Measurements from ENCODE around the gene PPT2.

Gene PPT2

DNA sequence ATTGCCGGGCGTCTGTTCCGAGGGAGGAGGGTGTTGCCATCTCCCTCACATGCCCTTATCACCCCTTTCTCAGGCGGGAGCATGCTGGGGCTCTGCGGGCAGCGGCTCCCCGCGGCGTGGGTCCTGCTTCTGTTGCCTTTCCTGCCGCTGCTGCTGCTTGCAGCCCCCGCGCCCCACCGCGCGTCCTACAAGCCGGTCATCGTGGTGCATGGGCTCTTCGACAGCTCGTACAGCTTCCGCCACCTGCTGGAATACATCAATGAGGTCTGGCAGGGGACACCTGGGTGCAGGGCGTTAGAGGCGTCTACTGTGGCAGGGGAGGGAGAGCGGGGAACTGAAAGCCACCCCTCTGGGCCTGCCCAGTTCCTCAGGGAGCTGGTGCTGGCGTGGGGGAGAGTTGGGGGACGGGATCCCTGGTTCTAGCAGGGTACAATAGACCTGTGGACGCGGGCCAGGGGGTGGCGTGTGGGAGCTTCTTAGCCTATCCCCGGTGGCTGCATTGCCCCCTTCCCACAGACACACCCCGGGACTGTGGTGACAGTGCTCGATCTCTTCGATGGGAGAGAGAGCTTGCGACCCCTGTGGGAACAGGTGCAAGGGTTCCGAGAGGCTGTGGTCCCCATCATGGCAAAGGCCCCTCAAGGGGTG, 697 bp downstream of the PPT2 start:
- TF ChIP-seq CTCF (IDR thresholded peaks at IDR 0.05), result peak; percentile 57 to 69
- DNase-seq, result peak; percentile 60 to 83
- Histone ChIP-seq H3K9me3 (no peaks in the 10 kb centered on the region), H3K4me1 (peaks cover 0 to 49% (median 39%) of the 10 kb centered on the region in 4 donors), H3K4me3 (peak overlapping the region; percentile 67 to 81), H3K36me3 (peaks cover 13 to 41% (median 17%) of the 10 kb centered on the region in 3 donors), H3K27me3 (no peaks in the 10 kb centered on the region), H3K27ac (peak overlapping the region; percentile 92 to 98)
- intact Hi-C loops (cut with DNase I; ENCODE audit: low total_unique reads), result loop anchor here (2.0 to 5.0 kb wide), 2 partner anchors 36 to 67 kb away; no protein-coding TSS in a partner anchor

GRCh38 chr6:32156891-32157290, 3.0 kb downstream of the PPT2 start:
- no peak for DNase-seq
- TF ChIP-seq CTCF (IDR thresholded peaks at IDR 0.05), result no peak
- Histone ChIP-seq H3K9me3 (no peaks in the 10 kb centered on the region), H3K4me1 (peaks cover 0 to 32% (median 23%) of the 10 kb centered on the region in 4 donors), H3K27ac (no peak overlapping the region), H3K27me3 (no peaks in the 10 kb centered on the region), H3K4me3 (no peak overlapping the region), H3K36me3 (peaks cover 13 to 61% (median 17%) of the 10 kb centered on the region in 3 donors)
- intact Hi-C loops (cut with DNase I; ENCODE audit: low total_unique reads), result loop anchor here (2.0 kb wide), 1 partner anchor 18 kb away; no protein-coding TSS in a partner anchor

- H3K36me3 ChIP-seq, result peaks cover 18 to 72% (median 26%) of the 10 kb centered on the region in 3 donors
Observed at GRCh38 chr6:32158052-32158451, 4.1 kb downstream of the PPT2 start.

GRCh38 chr6:32163559-32164258, 9.8 kb downstream of the PPT2 start:
- no peak for TF ChIP-seq CTCF (IDR thresholded peaks at IDR 0.05)
- intact Hi-C loops (cut with DNase I; ENCODE audit: low total_unique reads), result no loop called here
- H3K4me3 ChIP-seq, result no peak overlapping the region
- H3K27me3 ChIP-seq, result no peaks in the 10 kb centered on the region
- DNase-seq, result no peak
- H3K4me1 ChIP-seq, result no peaks in the 10 kb centered on the region
- peak overlapping the region in 1 of 2 donors; percentile 19 for H3K27ac ChIP-seq
- no peaks in the 10 kb centered on the region for H3K9me3 ChIP-seq
- H3K36me3 ChIP-seq, result peaks cover 28 to 84% (median 53%) of the 10 kb centered on the region in 3 donors

More at GRCh38 chr6:32158052-32158451, 4.1 kb downstream of the PPT2 start:
- Histone ChIP-seq H3K4me1 (peaks cover 0 to 20% (median 13%) of the 10 kb centered on the region in 4 donors), H3K9me3 (no peaks in the 10 kb centered on the region), H3K4me3 (no peak overlapping the region), H3K27ac (no peak overlapping the region), H3K27me3 (no peaks in the 10 kb centered on the region)
- no peak for DNase-seq
- intact Hi-C loops (cut with DNase I; ENCODE audit: low total_unique reads), result no loop called here
- no peak for TF ChIP-seq CTCF (IDR thresholded peaks at IDR 0.05)

GRCh38 chr6:32164295-32164694, 10.4 kb downstream of the PPT2 start, which contains the start of gene EGFL8:
Gene EGFL8, plus strand, starts transcription at chr6:32164595. Its CDS starts 1,571 bp downstream, at chr6:32166166.
- Histone ChIP-seq H3K27ac (peak within 1 kb of the TSS in 1 of 2 donors; percentile 19), H3K9me3 (no peaks in the 10 kb centered on the region), H3K4me3 (no peak within 1 kb of the TSS), H3K27me3 (no peaks in the 10 kb centered on the region), H3K36me3 (peaks cover 28 to 85% (median 53%) of the 10 kb centered on the region in 3 donors), H3K4me1 (no peaks in the 10 kb centered on the region)
- no peak for TF ChIP-seq CTCF (IDR thresholded peaks at IDR 0.05)
- intact Hi-C loops (cut with DNase I; ENCODE audit: low total_unique reads), result no loop called here
- DNase-seq, result no peak
